Measurements from ENCODE around the gene DNER. TPM values are rescaled to one million over a fixed set of nuclear protein-coding genes. Genes with fewer than 3 reads are reported as not detected.

DNER gene
- total RNA-seq, 2 donors from 2014 or later, result 0.11 to 0.18 TPM

DNA sequence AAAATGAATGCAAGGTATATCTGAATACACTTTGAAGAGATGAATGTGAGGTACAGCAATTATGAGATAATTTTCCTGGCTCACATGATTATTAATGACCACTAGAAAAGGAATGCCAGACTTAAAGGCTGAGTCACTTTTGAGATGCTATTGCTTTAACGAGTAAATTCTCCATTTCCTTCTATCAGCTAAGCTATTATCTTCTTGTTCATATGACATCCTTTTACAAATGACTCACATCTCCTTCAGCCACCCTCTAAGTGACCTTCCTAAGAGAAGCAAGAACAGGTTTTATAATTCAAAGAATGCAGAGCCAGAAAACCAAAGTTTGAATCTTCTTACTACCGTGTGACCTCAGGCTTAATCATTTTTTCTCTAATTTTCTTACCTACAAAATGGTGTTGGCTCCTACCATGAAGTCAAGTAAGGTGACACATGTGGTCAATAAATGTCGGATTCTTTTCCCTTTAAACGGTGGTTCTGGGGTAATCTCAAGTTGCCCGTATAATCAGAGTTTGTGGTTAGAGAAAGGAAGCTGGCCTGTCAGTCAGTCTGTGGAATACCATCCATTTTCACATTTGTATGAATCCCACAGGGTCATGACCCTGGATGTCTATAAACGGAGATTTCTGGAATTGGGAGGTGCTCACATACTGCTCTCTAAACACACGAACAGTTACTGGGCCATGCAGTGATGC is 259.3 kb downstream of the DNER start:
- no peak for DNase-seq
- no peaks in the 10 kb centered on the region for H3K4me1 ChIP-seq (ENCODE audit: control insufficient read depth, insufficient read depth, low read length)
- H3K27me3 Mint-ChIP-seq (ENCODE audit: insufficient read depth), result no peaks in the 10 kb centered on the region
- H3K4me3 ChIP-seq (ENCODE audit: low read length), result no peak overlapping the region
- TF ChIP-seq, protein P1, sequence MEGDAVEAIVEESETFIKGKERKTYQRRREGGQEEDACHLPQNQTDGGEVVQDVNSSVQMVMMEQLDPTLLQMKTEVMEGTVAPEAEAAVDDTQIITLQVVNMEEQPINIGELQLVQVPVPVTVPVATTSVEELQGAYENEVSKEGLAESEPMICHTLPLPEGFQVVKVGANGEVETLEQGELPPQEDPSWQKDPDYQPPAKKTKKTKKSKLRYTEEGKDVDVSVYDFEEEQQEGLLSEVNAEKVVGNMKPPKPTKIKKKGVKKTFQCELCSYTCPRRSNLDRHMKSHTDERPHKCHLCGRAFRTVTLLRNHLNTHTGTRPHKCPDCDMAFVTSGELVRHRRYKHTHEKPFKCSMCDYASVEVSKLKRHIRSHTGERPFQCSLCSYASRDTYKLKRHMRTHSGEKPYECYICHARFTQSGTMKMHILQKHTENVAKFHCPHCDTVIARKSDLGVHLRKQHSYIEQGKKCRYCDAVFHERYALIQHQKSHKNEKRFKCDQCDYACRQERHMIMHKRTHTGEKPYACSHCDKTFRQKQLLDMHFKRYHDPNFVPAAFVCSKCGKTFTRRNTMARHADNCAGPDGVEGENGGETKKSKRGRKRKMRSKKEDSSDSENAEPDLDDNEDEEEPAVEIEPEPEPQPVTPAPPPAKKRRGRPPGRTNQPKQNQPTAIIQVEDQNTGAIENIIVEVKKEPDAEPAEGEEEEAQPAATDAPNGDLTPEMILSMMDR (conservative IDR thresholded peaks at IDR 0.05), result no peak
- no peaks in the 10 kb centered on the region for H3K27me3 ChIP-seq (ENCODE audit: control insufficient read depth, insufficient read depth, low read length, poor library complexity, severe bottlenecking)
- H3K9me3 ChIP-seq (ENCODE audit: control insufficient read depth, low read length), result no peaks in the 10 kb centered on the region
- no peaks in the 10 kb centered on the region for H3K36me3 ChIP-seq (ENCODE audit: control insufficient read depth, insufficient read depth, low read length)
- peaks cover 3% of the 10 kb centered on the region for H3K9me3 Mint-ChIP-seq
- WGBS, 2 experiments (ENCODE audit: insufficient coverage in 1 of 2, insufficient read length in 1 of 2), result 75 to 92% methylated on average over 2 to 7 of the region's 7 CpGs
- no peaks in the 10 kb centered on the region for H3K4me1 Mint-ChIP-seq
- H3K27ac ChIP-seq (ENCODE audit: low read depth, low read length), result no peak overlapping the region
- H3K9ac ChIP-seq (ENCODE audit: extremely low read depth, low read length, poor library complexity, severe bottlenecking), result no peak overlapping the region
- no peak overlapping the region for H3K4me3 Mint-ChIP-seq
- no peaks in the 10 kb centered on the region for H3K36me3 Mint-ChIP-seq (ENCODE audit: low read depth)
- H3K27ac Mint-ChIP-seq, result peak overlapping the region; percentile 69

DNA sequence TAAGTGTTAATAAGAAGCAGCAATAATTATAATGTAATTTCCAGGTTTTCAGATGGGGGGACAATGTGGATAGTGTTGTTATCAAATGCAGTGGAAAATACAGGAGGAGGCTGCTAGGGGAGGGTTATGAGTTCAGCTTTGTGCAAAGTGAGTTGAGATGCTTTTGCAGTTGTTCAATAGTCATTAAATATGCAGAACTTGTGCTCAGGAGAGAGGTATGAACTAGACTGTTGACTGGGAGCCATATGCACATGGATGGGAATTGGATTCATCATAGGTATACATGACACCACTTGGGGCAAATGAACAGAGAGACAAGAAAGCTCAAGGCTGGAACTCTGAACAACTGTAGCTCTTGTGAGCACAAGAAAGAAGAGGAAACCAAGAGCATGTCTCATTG is 261.1 kb downstream of the DNER start:
- Mint-ChIP-seq H3K9me3 (peaks cover 3% of the 10 kb centered on the region), H3K4me3 (no peak overlapping the region), H3K36me3 (ENCODE audit: low read depth) (no peaks in the 10 kb centered on the region), H3K27me3 (ENCODE audit: insufficient read depth) (no peaks in the 10 kb centered on the region), H3K27ac (no peak overlapping the region), H3K4me1 (no peaks in the 10 kb centered on the region)
- no peak overlapping the region for H3K27ac ChIP-seq (ENCODE audit: low read depth, low read length)
- H3K9me3 ChIP-seq (ENCODE audit: control insufficient read depth, low read length), result no peaks in the 10 kb centered on the region
- no peak overlapping the region for H3K4me3 ChIP-seq (ENCODE audit: low read length)
- no peaks in the 10 kb centered on the region for H3K36me3 ChIP-seq (ENCODE audit: control insufficient read depth, insufficient read depth, low read length)
- no peaks in the 10 kb centered on the region for H3K4me1 ChIP-seq (ENCODE audit: control insufficient read depth, insufficient read depth, low read length)
- TF ChIP-seq, protein P1 (conservative IDR thresholded peaks at IDR 0.05), result no peak
- no peak for DNase-seq
- H3K9ac ChIP-seq (ENCODE audit: extremely low read depth, low read length, poor library complexity, severe bottlenecking), result no peak overlapping the region
- H3K27me3 ChIP-seq (ENCODE audit: control insufficient read depth, insufficient read depth, low read length, poor library complexity, severe bottlenecking), result no peaks in the 10 kb centered on the region

DNA sequence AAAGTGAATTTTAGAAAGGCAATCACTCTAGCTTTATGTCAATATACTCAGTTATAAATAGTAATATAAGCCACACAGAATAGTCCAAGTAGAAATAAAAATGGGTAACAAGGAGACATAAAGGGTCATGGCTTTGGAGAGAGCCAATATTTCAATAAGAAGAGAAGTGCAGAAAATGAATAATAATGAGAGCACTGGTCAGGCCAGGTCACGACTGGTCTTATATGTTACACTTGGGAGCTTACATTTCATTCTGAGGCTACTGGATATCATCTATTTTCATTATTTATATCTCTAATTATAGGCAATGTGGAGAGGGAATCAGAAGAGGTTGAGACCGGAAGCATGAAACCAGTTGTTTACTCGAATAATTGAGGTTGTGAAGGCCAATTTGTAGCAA is 262.5 kb downstream of the DNER start:
- Histone ChIP-seq H3K9ac (ENCODE audit: extremely low read depth, low read length, poor library complexity, severe bottlenecking) (no peak overlapping the region), H3K27ac (ENCODE audit: low read depth, low read length) (no peak overlapping the region), H3K9me3 (ENCODE audit: control insufficient read depth, low read length) (no peaks in the 10 kb centered on the region), H3K4me3 (ENCODE audit: low read length) (no peak overlapping the region), H3K27me3 (ENCODE audit: control insufficient read depth, insufficient read depth, low read length, poor library complexity, severe bottlenecking) (no peaks in the 10 kb centered on the region), H3K4me1 (ENCODE audit: control insufficient read depth, insufficient read depth, low read length) (no peaks in the 10 kb centered on the region), H3K36me3 (ENCODE audit: control insufficient read depth, insufficient read depth, low read length) (no peaks in the 10 kb centered on the region)
- Mint-ChIP-seq H3K4me3 (no peak overlapping the region), H3K27me3 (ENCODE audit: insufficient read depth) (no peaks in the 10 kb centered on the region), H3K4me1 (no peaks in the 10 kb centered on the region), H3K9me3 (peaks cover 3% of the 10 kb centered on the region), H3K27ac (no peak overlapping the region), H3K36me3 (ENCODE audit: low read depth) (no peaks in the 10 kb centered on the region)
- TF ChIP-seq, protein P1 (conservative IDR thresholded peaks at IDR 0.05), result no peak
- DNase-seq, result no peak
- WGBS, 2 experiments (ENCODE audit: insufficient coverage in 1 of 2, insufficient read length in 1 of 2), result 98 to 100% methylated on average over 2 to 3 of the region's 3 CpGs
